ENCODE data around the gene SBSN. TPM values are rescaled to one million over a fixed set of nuclear protein-coding genes. Genes with fewer than 3 reads are reported as not detected.

Gene SBSN
- total RNA-seq, 1 donor from 2014 or later: not detected

GRCh38 chr19:35514282-35514809 lies 13.8 kb downstream of the SBSN start:
- ATAC-seq (ENCODE audit: poor library complexity) (no peak), DNase-seq (no peak)
- intact Hi-C loops (cut with DNase I): no loop called here

GRCh38 chr19:35513628-35514281 lies 14.4 kb downstream of the SBSN start, which contains the start of gene DMKN:
Gene DMKN, minus strand, starts transcription at chr19:35513649. Its CDS starts 174 bp downstream, at chr19:35513475.
- intact Hi-C loops (cut with DNase I): no loop called here
- no peak for DNase-seq
- no peak for ATAC-seq (ENCODE audit: poor library complexity)

- intact Hi-C loops (cut with DNase I): no loop called here
- ATAC-seq (ENCODE audit: poor library complexity): no peak
- DNase-seq: no peak
Observed at GRCh38 chr19:35512831-35513627, 15.1 kb downstream of the SBSN start.

- DNase-seq (no peak), ATAC-seq (ENCODE audit: poor library complexity) (no peak)
- intact Hi-C loops (cut with DNase I): no loop called here
Observed at GRCh38 chr19:35511337-35511736, 16.8 kb downstream of the SBSN start.

GRCh38 chr19:35510626-35510964 lies 17.5 kb downstream of the SBSN start:
- DNase-seq: no peak
- intact Hi-C loops (cut with DNase I): no loop called here
- no peak for ATAC-seq (ENCODE audit: poor library complexity)

- peak; percentile 94 for ATAC-seq (ENCODE audit: poor library complexity)
- peak; percentile 83 for DNase-seq
- intact Hi-C loops (cut with DNase I): no loop called here
Observed at GRCh38 chr19:35509861-35510625, 18.1 kb downstream of the SBSN start.

GRCh38 chr19:35509018-35509652 lies 19.0 kb downstream of the SBSN start:
- DNase-seq: no peak
- intact Hi-C loops (cut with DNase I): no loop called here
- ATAC-seq (ENCODE audit: poor library complexity): no peak

- DNase-seq: no peak
- intact Hi-C loops (cut with DNase I): no loop called here
- no peak for ATAC-seq (ENCODE audit: poor library complexity)
Observed at GRCh38 chr19:35508129-35508528, 20.0 kb downstream of the SBSN start.

GRCh38 chr19:35507561-35507960 lies 20.6 kb downstream of the SBSN start:
- DNase-seq (no peak), ATAC-seq (ENCODE audit: poor library complexity) (no peak)
- intact Hi-C loops (cut with DNase I): no loop called here

- DNase-seq (no peak), ATAC-seq (ENCODE audit: poor library complexity) (no peak)
- intact Hi-C loops (cut with DNase I): no loop called here
Observed at GRCh38 chr19:35506011-35506410, 22.1 kb downstream of the SBSN start.

GRCh38 chr19:35502751-35503150 lies 25.4 kb downstream of the SBSN start:
- intact Hi-C loops (cut with DNase I): no loop called here
- peak; percentile 34 for ATAC-seq (ENCODE audit: poor library complexity)
- DNase-seq: no peak

GRCh38 chr19:35501684-35502083 lies 26.4 kb downstream of the SBSN start:
- intact Hi-C loops (cut with DNase I): no loop called here
- DNase-seq: no peak
- ATAC-seq (ENCODE audit: poor library complexity): no peak

GRCh38 chr19:35500611-35501010 lies 27.5 kb downstream of the SBSN start:
- ATAC-seq (ENCODE audit: poor library complexity): no peak
- intact Hi-C loops (cut with DNase I): no loop called here

GRCh38 chr19:35498984-35499527 lies 29.1 kb downstream of the SBSN start:
- ATAC-seq (ENCODE audit: poor library complexity): no peak
- intact Hi-C loops (cut with DNase I): loop anchor here (5.0 kb wide), 1 partner anchor 147 kb away; no protein-coding TSS in a partner anchor
- DNase-seq: no peak

More at GRCh38 chr19:35500611-35501010, 27.5 kb downstream of the SBSN start:
- DNase-seq: no peak

- intact Hi-C loops (cut with DNase I): loop anchor here (5.0 kb wide), 1 partner anchor 146 kb away; no protein-coding TSS in a partner anchor
- DNase-seq (no peak), ATAC-seq (ENCODE audit: poor library complexity) (no peak)
Observed at GRCh38 chr19:35498220-35498619, 29.9 kb downstream of the SBSN start.

GRCh38 chr19:35497406-35497805 lies 30.7 kb downstream of the SBSN start:
- ATAC-seq (ENCODE audit: poor library complexity) (no peak), DNase-seq (no peak)
- intact Hi-C loops (cut with DNase I): loop anchor here (5.0 kb wide), 1 partner anchor 145 kb away; no protein-coding TSS in a partner anchor

GRCh38 chr19:35495107-35496064 lies 32.7 kb downstream of the SBSN start:
- ATAC-seq (ENCODE audit: poor library complexity): peak; percentile 94
- intact Hi-C loops (cut with DNase I): loop anchor here (5.0 kb wide), 1 partner anchor 143 kb away; no protein-coding TSS in a partner anchor
- DNase-seq: peak; percentile 75

Data from Right ventricle myocardium superior (tissue), 1 donor.